ENCODE measurements around the gene DHX15.

DNA sequence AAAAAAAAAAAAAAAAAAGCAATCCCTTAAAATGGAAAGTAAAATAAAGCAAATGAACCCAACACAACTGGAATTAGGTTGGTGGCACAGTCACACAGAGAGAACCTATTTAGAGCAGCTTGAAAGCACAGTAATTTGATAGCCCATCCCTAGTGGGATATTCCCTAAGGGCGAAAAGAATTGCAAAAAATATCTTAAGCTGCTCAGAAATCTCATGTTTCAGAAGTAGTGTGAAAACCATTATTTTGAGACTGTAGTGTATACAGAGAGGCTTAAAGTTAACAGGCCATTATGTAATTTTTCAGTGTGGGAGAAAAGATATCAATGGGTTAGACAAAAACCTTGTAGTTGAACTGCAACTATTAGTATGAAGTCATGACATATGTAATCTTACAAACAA, 40.0 kb upstream of the DHX15 start:
- TF ChIP-seq SUZ12 (IDR thresholded peaks at IDR 0.05; ENCODE audit: low read length): no peak
- TF ChIP-seq, protein P1, sequence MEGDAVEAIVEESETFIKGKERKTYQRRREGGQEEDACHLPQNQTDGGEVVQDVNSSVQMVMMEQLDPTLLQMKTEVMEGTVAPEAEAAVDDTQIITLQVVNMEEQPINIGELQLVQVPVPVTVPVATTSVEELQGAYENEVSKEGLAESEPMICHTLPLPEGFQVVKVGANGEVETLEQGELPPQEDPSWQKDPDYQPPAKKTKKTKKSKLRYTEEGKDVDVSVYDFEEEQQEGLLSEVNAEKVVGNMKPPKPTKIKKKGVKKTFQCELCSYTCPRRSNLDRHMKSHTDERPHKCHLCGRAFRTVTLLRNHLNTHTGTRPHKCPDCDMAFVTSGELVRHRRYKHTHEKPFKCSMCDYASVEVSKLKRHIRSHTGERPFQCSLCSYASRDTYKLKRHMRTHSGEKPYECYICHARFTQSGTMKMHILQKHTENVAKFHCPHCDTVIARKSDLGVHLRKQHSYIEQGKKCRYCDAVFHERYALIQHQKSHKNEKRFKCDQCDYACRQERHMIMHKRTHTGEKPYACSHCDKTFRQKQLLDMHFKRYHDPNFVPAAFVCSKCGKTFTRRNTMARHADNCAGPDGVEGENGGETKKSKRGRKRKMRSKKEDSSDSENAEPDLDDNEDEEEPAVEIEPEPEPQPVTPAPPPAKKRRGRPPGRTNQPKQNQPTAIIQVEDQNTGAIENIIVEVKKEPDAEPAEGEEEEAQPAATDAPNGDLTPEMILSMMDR (IDR thresholded peaks at IDR 0.05; ENCODE audit: control extremely low read depth in 1 of 3, insufficient read depth in 1 of 3, low read depth in 1 of 3, low read length in 3 of 3): no peak
- no peak for TF ChIP-seq SIX5 (IDR thresholded peaks at IDR 0.05; ENCODE audit: low read depth, low read length)
- no peak for TF ChIP-seq POLR2AphosphoS5 (IDR thresholded peaks at IDR 0.05; ENCODE audit: low read depth, low read length)
- TF ChIP-seq KDM4A (IDR thresholded peaks at IDR 0.05; ENCODE audit: low read depth, low read length, severe bottlenecking): no peak
- TF ChIP-seq TAF1 (IDR thresholded peaks at IDR 0.05; ENCODE audit: low read depth, low read length): no peak
- no peak for TF ChIP-seq CEBPB (IDR thresholded peaks at IDR 0.05; ENCODE audit: low read depth, low read length)
